H54 (cell line): ENCODE results near the gene TLL1.

Experiments used
- DNase-seq: peaks from one replicate; pipeline ENCODE4 v3.0.0; 2011; ENCODE audit warnings: low spot score, mixed read lengths; ENCODE audit not compliant: insufficient read length
- FAIRE-seq: peaks from 3 replicates; lab custom pipeline; 2011; peaks lifted over from hg19 to GRCh38; lab: Jason Lieb, UNC
- POLR2A ChIP-seq: IDR thresholded peaks from 2 replicates; pipeline ENCODE4 v1.6.1; 2011; ENCODE audit warnings: low read depth, mild to moderate bottlenecking, low read length

Gene TLL1

DNA sequence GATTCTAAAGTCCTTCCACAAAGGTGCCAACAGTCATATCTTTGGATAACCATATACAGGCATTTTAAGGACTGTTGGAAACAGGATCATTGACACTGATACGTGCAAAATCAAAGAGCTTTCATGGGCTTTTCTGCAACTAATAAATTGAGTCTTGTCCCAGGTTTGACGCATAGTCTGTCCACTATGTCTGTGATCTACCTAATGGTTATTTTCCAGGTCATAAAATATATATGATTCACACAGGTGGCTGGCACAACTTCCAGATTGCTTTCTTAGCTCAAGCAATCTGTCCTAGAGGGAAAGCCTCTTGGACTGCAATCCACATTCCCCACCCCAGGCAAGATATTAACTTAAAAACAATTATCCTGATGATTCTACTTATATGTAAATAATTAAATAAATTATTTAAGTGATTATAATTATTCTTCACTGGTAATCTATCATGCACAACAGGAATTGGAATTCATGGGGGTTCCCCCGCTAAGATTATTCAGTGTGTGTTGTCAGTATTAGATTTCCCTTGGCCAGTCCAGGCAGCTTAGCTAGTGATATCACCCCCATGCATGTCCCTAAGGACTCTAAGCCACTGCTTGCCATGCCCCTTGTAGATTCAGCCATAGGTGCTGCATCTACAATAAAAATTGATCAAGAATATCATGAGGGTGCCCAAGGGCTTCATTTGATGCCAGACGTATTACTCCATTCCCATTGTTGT is 97.8 kb downstream of the TLL1 start:
- no peak for TF ChIP-seq POLR2A
- DNase-seq (no peak), FAIRE-seq (no peak)

DNA sequence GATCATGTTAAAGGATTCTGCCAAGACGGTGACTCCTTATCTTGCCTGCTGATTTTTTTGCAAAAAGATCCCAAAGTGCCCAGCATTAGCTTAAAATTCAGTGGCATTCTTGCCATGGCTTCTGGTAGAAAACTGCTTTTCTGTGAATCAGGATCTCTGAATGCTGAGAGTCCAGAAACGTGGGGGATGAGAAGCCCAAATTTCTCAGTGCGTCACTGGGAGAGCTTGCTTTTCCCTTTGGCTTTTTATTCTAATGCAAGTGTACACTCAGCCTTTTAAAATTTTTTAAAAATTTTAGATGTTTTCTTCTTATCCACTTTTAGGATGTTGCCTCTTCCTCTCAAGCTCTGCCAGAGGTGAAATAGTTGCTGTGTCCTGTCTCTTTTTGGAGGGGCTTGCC is 98.4 kb downstream of the TLL1 start:
- FAIRE-seq (no peak), DNase-seq (no peak)
- no peak for TF ChIP-seq POLR2A

DNA sequence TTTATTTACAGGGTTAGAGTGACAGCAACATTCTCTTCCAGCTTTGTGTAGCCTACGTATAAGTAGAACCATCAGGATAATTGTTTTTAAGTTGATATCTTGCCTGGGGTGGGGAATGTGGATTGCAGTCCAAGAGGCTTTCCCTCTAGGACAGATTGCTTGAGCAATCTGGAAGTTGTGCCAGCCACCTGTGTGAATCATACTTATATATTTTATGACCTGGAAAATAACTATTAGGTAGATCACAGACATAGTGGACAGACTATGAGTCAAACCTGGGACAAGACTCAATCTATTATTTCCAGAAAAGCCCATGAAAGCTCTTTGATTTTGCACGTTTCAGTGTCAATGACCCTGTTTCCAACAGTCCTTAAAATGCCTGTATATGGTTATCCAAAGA is 98.9 kb downstream of the TLL1 start:
- no peak for TF ChIP-seq POLR2A
- DNase-seq (no peak), FAIRE-seq (no peak)

DNA sequence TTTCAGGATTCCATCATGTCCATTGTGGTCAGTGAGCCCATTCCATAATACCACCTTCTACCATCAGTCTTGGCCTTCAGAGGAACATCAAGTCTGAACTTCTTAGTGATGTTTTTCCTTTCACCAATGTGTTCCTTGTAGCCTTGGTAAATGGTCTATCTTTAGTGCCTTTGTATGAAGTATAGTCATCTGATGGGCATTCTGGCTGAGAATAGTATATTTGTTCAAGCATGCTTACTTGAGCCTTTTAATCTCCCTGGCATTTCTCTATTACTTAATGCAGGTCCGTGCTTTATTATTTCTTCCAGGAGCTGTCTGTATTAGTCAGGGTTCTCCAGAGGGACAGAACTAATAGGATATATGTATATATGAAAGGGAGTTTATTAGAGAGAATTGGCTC is 99.7 kb downstream of the TLL1 start:
- TF ChIP-seq POLR2A = no peak
- FAIRE-seq = no peak
- DNase-seq = no peak

DNA sequence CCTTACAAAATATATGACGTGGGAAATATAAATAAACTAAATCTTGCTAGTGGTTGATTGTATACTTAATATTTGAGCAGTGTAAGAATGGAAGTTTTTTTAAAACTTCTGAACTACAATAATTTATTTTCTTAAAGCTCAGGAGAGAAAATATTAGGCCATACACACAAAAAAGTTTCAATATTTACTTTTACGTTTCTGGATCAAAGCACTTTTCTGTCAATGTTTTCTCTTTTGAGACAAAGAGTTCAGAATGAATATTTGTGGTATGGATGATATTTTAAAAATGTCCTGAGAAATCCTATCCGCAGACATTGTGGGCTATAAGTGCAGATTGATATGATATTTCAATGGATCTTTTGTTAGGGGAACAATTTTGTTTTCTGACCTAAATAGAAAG is 109.9 kb downstream of the TLL1 start:
- DNase-seq = no peak
- no peak for FAIRE-seq
- no peak for TF ChIP-seq POLR2A

DNA sequence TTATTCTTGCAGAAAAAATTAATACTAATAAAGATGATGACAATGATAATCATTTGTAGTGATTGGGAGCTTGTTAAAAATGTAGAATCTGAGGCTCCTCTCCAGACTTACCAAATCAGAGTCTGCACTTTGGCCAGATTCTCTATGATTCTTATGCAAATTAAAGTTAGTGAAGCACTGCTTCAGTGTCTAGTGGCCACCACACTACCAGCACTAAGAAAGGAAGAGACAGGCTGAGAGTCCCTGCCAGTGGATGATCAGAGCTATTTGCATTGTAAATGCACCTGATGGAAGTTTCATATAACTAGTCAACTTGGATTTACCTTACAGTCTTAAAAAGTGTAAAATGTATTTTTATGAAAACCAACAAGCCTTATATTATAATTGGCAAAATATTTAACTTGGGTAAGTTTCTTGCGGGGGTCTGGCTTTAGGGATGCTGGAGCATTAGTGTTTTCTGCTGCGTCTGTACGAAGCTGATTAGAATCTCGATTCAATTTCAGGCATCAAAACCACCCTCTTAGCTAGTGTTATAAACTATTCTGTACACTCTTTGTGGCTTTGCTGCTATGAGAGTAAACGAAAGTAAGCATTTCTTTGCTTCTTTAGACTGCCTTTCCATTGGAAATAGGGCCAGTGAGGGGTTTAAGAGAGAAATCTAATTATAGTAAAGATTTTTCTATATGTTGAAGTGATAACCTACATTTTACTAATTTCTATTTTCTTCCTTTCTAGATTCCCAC is 114.1 kb downstream of the TLL1 start:
- FAIRE-seq (no peak), DNase-seq (no peak)
- TF ChIP-seq POLR2A = no peak

DNA sequence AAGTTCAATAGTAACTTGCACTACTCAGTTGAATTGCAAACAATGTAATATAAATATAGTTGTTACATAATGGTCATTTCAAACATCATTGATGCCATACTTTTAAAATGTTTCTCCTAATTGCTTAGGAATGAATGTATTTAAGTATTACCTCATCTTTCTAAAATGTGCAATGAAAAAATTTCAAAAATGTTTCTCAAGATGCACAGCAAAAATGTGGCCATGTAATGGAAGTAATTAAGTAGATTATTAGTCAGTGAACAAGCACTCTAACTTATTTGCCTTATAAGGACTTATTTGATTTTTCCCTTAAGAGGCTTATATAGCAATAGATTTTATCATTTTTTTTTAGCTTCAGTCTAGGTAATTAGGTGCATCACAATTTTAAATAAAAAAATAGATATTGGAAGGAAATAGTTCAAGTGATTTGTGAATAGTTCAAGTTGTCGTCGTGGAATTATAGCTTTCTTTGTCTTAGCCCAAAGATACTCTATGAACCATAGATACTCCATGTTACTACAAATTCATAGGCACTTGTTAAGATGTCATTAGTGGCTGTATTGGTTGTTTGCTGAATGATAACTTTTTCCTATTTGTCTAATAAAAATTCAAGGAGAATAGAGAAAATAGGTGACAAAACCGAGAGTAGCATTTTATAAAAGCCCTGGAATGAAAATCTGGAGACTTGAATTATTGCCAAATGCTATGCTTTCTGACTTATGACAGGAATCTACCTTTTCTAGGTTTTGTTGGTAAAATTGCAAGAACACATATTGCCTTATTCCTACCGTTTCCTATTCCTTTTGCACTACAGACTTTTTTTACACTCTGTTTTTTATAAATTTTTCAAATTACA is 118.5 kb downstream of the TLL1 start:
- TF ChIP-seq POLR2A = no peak
- FAIRE-seq (no peak), DNase-seq (no peak)

DNA sequence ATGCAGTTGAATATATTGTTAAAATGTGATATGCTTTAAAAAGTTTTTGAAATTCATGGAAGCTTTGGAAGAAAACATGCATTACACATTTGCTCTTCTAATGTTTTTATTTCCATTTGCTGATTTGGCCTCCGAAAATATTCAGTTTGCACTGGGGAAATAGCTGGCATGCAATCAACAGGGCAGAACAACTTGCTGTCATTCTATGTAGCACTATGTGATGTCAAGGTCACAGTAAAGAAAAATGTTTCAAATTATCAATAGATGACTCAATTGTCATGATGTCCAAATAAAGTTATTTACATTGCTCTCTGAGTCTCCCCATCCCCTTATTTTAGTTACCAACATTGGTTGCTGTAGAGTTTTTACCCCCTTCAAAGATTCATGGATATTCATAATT is 119.2 kb downstream of the TLL1 start:
- TF ChIP-seq POLR2A = no peak
- DNase-seq (no peak), FAIRE-seq (no peak)

DNA sequence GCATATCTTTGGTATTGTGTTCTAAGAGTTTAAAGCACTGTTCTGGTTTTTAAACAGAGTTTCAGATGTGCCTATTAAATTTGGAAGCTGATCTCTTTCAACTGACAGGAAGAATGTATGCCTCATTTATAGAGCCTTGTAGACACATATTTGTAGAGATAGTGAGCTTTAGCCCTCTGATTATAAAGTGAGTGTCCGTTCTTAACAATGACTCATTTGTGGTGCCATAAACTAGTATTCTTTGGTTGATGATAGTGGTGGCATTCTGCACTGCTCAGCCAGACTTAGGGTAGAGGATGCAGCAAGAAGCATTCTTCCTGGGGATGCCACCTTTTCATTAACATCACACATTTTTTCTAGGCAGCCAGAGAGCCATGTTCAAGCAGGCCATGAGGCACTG is 121.7 kb downstream of the TLL1 start:
- FAIRE-seq = no peak
- TF ChIP-seq POLR2A = no peak
- DNase-seq = no peak

DNA sequence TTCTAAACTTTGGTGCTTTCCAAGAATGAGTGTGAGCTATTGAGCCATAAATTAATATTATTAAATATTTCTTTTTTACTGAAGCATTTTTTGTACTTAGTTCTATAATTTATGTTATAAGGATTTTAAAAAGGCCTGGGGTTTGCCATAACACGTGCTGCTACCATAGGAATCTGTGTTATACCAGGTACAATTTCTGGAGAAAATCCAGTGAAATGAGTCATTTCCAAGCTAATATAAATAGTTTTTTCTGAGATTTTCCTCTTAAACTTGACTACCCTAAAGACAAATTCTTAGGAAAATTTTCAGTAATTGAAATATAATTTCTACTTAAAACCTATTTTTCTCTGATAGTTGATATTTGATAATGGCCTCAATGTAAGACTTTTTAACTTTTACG is 130.8 kb downstream of the TLL1 start:
- no peak for TF ChIP-seq POLR2A
- no peak for DNase-seq
- no peak for FAIRE-seq

DNA sequence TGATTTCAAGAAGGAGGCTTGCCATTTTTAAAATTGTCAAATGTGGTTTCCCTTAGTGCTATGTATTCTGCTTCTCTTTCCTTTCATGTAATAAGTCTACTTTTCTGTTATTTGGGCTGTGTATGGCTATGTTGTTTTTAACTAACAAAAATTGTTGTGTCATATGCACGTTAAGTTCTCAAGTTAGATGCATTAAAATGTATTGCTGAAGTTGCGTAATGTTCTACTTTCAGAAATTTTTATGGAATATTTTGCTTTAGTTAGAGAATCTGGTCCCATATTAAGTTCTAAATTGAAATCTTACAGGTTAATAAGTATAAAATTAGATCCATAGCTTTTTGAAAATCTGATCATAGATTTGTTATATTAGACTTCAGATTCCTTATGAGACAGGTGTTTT is 133.2 kb downstream of the TLL1 start:
- no peak for FAIRE-seq
- TF ChIP-seq POLR2A = no peak
- no peak for DNase-seq

DNA sequence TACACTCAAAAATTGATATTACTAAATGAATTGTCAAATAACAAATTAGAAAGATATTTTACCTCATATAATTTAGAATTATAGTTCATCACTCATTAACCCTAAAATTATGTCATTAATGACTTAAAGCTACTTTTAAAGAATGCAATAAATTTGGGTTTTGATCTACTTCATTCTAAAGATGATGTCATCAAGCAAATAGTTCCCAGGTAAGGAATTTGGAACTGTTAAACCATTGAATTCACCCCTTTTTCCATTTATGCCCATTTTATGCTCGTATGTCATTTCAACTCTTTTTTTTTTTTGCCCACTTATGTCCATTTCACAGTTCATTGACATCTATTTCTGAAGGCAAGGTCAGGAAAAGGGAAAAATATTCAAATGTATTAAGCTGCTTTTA is 135.5 kb downstream of the TLL1 start:
- TF ChIP-seq POLR2A = no peak
- FAIRE-seq = no peak
- DNase-seq = no peak

DNA sequence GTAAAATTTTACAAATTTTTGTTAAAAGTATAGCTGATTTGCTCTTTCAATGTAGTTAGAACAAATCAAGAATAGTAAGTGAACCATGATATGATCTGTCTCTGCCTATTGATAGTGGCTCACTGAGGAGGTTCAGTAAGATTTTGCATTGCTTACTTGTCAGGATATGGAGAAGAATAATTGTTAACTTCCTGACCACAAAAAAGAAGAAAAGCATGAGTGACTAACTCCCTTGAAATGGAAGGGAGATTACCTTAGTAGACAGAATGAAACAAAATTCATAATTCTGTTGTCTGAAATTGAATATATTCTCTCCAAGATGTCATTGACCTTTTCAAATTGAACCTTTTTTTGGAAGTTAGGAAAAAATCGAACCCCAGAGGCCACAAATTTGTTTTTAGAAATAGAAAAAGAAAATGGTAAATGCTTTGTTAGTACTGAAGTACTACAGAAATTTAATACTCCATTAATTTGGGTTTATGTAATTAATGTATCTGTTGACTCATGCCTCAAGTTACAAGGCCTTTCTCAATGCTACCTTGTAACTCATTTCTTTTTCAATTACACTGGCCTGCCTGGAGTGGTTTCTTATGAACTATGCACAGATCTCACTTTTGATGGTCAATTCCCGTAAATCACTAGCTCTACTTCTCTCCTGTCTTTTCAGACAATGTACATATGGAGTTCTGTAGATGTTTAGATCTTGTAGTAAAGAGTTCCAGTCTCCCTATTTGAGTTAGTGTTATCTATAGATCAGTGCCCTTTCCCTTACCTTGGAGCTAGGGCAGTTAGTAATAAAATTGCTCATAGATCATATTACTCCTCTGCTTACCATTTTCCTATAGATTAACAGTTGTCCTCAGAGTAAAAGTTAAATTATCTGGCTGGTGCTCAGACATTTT is 139.3 kb downstream of the TLL1 start:
- TF ChIP-seq POLR2A = no peak
- DNase-seq (no peak), FAIRE-seq (no peak)
